ENCODE results near the gene SRRM3.
"Not testable (repeated sequence)": the region's sequence is repeated elsewhere in the genome, so short reads cannot be mapped to it uniquely, and the experiment has no call there.

SRRM3 gene

DNA sequence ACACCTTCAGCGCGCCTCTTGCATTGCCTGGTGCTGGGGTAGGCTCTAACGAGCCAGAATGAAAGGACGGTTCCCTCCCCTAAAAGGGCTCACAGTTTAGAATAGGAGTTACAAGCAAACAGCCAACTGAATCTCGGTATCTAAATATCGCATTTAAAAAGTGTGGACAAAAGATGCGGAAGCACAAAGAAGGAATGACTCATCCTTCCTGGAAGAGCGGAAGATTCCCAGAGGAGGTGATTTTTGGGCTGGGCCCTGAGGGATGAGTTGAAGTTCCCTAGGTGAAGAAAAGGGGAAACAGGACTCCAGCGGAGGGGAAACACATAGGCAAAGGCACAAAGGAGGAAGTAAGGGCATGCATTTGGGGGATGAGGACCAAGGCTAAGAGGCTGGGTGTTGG lies 29.9 kb downstream of the SRRM3 start:
- DNase-seq, result no peak

- no peak for DNase-seq
Measured at GRCh38 chr7:76232698-76233097, 31.0 kb downstream of the SRRM3 start.

DNA sequence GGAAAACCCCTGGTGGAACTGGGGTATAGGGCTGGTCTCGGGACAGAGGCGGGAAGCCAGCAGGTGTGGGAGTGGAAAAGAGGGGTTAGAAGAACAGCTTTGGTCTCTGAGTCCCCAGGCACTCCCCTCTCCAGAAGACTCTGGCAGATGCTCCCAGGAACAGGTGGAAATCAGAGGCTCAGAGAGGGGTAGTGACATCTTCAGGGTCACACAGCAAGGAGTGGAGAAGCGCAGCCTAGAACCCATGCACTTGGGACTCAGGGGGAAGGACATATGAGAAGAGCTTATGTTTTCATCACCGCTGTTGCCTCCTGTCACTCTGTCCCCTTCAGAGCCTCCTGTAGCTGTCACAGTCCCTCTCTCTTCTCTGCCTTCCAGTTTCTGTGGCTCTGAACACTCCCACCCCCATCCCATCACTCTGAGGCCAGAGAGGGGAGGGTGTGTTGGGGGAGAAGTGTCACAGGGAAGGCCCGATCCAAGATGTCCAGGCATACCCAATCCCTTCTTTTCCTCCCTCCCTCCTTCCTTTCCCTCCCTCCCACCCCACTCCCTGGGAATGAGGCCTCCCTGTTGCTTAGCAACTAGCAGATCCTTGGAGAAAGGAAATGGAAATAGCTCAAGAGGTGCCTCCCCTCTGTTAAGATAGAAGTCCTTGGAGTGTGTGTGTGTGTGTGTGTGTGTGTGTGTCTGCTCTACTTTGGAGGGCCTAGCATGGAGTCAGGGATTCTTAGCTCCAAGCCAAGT lies 32.0 kb downstream of the SRRM3 start:
- no peak for DNase-seq

DNA sequence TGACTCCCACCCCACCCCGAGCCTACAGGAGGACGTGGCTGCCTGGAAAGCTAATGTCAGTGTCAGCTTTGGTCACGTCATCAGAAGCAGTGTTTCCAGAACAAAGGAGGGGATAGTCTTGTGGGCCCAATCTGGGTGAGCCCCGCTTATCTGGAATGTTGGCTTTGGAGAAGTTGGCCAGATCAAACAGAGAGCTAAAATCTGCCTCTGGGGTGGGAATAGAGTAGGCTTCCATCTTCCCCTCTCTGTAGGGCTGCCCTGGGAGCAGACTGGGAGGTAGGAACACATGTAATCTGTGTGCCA lies 32.5 kb downstream of the SRRM3 start:
- DNase-seq, result no peak

- no peak for DNase-seq
Measured at GRCh38 chr7:76234931-76235441, 33.3 kb downstream of the SRRM3 start.

DNA sequence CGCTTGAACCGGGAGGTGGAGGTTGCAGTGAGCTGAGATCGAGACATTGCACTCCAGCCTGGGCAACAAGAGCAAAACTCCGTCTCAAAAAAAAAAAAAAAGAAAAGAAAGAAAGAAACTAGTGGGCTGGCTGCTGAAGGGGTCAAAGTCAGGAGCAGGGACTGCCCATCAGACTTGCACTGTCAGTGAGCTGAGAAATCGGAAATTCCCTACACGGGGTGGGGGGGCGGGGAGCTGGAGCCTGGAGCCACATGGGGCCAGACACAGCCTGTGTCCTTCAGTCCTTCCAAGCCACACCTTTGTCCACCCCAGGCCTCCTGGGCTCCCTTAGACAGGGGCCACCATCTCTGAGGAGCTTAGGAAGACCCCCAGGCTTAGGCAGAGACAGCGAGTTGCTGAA lies 34.5 kb downstream of the SRRM3 start:
- no peak for DNase-seq

GRCh38 chr7:76238326-76238725 lies 36.6 kb downstream of the SRRM3 start:
- DNase-seq, result no peak

DNA sequence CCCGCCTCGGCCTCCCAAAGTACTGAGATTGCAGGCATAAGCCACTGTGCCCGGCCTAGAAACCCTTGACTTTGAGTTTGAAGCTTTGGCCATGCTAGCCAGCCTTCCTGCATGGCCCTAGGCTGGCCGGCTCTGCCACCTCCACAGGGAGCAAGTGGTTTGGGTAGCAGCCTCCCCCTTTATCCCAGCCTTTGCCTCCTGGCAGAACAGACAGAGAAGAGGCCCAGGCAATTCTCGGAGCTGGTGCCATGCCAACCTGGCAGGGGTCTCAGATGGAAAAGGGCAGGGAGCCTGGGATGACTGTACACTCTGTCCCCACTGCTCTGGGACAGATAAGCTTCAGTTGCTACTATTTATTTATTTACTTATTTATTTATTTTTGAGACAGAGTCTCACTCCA lies 39.4 kb downstream of the SRRM3 start:
- no peak for DNase-seq

- not testable (repeated sequence) for DNase-seq
Measured at GRCh38 chr7:76242517-76243063, 40.9 kb downstream of the SRRM3 start.

DNA sequence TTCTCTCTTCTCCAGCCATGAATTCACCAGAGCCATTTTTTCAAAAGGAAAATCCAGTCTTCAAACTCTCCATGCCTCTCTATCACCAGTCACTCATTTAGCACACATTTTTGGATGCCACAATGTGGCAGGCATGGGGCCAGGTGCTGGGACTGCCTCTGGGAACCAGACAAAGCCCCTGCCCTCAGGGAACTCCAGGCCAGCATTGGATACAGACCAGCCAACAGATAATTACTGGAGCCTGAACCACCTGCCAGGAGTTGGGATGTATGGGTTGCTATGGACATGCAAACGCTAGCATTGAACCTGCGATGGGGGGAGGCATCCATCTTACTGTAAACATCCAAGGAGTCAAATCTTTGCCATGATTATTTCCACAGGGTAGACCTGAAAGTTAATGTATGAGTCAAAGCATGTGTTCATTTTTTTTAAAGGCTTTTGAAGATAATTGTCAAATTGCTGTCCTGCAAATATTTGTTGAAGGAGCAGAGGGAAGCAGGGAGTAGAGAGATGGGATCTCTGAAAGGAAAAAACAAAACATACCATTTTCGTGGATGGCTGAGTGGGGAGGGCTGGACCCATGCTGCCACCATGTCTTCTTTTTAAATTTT lies 43.2 kb downstream of the SRRM3 start:
- DNase-seq, result no peak

- no peak for DNase-seq
Measured at GRCh38 chr7:76246804-76247389, 45.2 kb downstream of the SRRM3 start.

- no peak for DNase-seq
Measured at GRCh38 chr7:76247938-76248337, 46.2 kb downstream of the SRRM3 start.

DNA sequence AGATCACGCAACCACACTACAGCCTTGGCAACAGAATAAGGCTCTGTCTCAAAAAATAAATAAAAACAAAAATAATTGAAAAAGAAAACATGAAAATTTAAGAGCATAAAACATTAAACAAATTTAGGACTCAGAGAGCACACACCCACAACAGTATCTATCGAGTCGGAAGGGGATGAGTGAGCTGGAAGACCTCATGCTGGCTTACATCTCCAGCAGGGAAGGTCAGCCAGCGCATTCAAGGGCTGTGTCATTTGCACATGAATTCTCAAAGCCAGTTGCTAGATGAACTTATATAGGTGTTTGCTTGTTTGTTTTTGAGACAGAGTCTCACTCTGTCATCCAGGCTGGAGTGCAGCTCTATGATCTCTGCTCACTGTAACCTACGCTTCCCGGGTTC lies 50.3 kb downstream of the SRRM3 start:
- no peak for DNase-seq

DNA sequence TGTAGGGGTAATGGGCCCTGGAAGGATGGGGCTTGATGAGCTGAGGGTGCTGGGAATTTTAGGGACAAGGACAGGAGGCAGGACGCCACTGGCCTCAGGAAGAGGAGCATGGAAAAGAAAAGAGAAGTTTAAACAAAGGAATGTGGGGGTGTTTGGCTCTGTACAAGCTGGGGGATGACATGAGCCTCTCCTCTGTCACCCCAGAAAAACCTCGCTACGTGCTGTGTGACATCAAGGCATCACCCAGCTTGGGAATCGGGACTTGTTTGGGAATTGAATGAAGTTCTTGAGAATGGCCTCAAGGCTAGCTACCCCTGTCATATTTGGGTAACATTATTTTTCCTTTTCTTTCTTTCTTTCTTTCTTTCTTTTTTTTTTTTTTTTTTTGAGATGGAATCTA lies 53.1 kb downstream of the SRRM3 start:
- DNase-seq, result no peak

DNA sequence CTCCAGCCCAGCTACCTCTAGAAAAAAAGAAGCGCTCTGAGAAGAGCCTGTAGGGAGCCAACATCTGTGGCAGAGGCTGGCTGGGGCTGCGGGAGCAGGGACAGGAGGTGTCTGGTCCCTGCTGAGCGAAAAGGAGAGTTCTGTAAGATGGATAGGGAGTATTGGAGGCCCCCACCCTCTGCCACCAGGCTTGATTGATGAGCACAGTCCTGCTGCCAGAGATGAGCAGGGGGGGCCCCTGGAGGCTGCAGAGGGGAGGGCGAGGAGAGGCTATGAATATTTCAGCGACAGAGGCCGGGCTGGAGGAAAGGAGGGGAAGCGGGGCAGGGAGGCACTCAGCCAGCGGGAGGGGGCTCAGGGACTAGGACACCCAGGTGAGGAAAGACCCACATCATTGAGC lies 56.3 kb downstream of the SRRM3 start:
- DNase-seq, result no peak

- no peak for DNase-seq
Measured at GRCh38 chr7:76259124-76260093, 57.7 kb downstream of the SRRM3 start.

DNA sequence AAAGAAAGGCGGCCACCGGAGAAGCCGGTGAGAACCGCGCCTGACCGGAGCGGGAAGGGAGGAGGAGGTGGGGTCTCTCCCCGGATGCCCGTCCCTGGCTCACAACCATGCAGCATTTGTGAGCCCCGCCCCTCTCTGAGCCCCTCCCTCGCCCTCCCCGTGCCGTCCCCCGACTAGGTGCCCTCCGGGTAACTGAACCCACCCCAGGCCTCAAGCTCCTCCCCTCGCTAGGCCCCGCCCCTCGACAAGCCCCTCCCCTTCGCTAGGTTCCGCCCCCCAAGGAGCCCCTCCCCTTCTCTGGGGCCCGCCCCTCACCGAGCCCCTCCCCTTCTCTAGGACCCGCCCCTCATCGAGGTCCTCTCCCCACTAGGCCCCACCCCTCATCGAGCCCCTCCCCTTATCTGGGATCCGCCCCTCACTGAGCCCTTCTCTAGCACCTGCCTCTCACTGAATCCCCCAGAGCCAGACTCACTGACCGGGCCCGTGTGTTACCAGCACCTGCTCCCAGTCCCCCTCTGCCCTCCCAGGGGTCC lies 58.5 kb downstream of the SRRM3 start:
- no peak for DNase-seq

- no peak for DNase-seq
Measured at GRCh38 chr7:76261329-76261728, 59.6 kb downstream of the SRRM3 start.

- no peak for DNase-seq
Measured at GRCh38 chr7:76261931-76262330, 60.2 kb downstream of the SRRM3 start.

DNA sequence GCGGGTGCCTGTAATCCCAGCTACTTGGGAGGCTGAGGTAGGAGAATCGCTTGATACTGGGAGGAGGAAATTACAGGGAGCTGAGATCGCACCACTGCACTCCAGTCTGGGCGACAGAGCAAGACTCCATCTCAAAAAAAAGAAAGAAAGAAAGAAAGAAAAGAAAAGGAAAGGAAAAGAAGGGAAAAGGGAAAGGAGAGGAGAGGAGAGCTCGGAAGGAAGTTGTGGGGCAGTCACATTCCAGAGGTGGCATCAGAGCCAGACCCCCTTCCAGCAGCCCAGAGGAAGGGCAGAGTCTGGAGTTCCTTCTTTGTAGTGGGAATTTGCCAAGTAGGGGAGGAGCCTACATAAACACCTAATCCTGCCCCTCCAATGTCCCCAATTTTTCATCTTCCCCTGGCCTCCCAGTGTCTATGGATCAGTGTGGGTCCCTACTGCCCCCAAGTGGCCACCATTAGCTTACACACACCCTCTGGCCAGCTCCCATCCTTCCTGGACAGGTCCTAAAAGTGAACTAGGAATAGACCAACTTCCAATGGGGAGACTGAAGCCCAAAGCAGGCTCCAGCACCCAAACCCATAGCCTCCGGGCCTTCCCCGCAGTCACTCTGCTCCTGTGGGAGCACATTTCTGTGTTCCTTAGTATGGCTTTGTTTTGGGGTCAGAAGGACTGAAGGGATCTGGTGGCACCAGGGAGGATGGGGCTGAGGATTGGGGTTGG lies 61.1 kb downstream of the SRRM3 start:
- DNase-seq, result peak; percentile 51

- no peak for DNase-seq
Measured at GRCh38 chr7:76265299-76265698, 63.6 kb downstream of the SRRM3 start.
